ENCODE results near the gene INSR. TPM values are rescaled to one million over a fixed set of nuclear protein-coding genes. Genes with fewer than 3 reads are reported as not detected.
"Not testable (repeated sequence)": the region's sequence is repeated elsewhere in the genome, so short reads cannot be mapped to it uniquely, and the experiment has no call there.

INSR gene
- total and polyA plus RNA-seq, 2 donors (not counting 3 experiments of a cell fraction or from before 2014, with no cell fraction given) = 4.9 to 19.5 TPM

DNA sequence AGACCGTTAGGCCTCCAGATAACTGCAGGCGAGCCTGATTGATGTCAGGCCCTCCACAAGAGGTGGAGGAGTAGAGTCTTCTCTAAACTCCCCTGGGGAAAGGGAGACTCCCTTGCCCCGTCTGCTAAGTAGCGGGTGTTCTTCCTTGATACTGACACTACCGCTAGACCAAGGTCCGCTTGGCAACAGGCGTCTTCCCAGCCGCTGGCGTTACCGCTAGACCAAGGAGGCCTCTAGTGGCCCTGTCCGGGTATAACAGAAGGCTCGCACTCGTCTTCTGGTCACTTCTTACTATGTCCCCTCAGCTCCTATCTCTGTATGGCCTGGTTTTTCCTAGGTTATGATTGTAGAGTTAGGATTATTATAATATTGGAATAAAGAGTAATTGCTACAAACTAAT is 227.1 kb downstream of the INSR start:
- H3K36me3 ChIP-seq (ENCODE audit: control insufficient read depth in 2 of 2, extremely low read depth in 1 of 2, insufficient read depth in 2 of 2, low read length in 2 of 2); BruUV-seq (replicated peaks); H2AFZ ChIP-seq (ENCODE audit: low read depth, low read length); POLR2A ChIA-PET; H3K79me2 ChIP-seq (ENCODE audit: control insufficient read depth, insufficient read depth, low read length); H3K9me1 ChIP-seq (replicated peaks; ENCODE audit: control insufficient read depth, extremely low read depth, insufficient read depth, low read length); H3K4me3 ChIP-seq (replicated peaks in 1 of 3; ENCODE audit: insufficient read depth in 1 of 3, low read depth in 1 of 3, low read length in 3 of 3); H3K9me3 ChIP-seq (replicated peaks; ENCODE audit: control insufficient read depth, insufficient read depth, low read length); intact Hi-C loops (cut with micrococcal nuclease); H3K4me2 ChIP-seq (ENCODE audit: insufficient read depth, low read length); dilution Hi-C loops (cut with MboI; ENCODE audit: extremely low pct_ligation_motif_present, low sequenced_read_pairs); H3K27ac ChIP-seq (ENCODE audit: insufficient read depth, low read depth, low read length); H3K9ac ChIP-seq (replicated peaks; ENCODE audit: extremely low read depth, insufficient read depth, low read length); H4K20me1 ChIP-seq (replicated peaks; ENCODE audit: control insufficient read depth, extremely low read depth, insufficient read depth, low read length); DNase-seq (ENCODE audit: low read depth, low spot score); H3K27me3 ChIP-seq (ENCODE audit: control insufficient read depth in 2 of 2, insufficient read depth in 2 of 2, low read length in 2 of 2); H3K4me1 ChIP-seq (ENCODE audit: control insufficient read depth, extremely low read depth, insufficient read depth, low read length): not testable (repeated sequence)
- peak; percentile 77 for FAIRE-seq
- TF ChIP-seq, protein P1, sequence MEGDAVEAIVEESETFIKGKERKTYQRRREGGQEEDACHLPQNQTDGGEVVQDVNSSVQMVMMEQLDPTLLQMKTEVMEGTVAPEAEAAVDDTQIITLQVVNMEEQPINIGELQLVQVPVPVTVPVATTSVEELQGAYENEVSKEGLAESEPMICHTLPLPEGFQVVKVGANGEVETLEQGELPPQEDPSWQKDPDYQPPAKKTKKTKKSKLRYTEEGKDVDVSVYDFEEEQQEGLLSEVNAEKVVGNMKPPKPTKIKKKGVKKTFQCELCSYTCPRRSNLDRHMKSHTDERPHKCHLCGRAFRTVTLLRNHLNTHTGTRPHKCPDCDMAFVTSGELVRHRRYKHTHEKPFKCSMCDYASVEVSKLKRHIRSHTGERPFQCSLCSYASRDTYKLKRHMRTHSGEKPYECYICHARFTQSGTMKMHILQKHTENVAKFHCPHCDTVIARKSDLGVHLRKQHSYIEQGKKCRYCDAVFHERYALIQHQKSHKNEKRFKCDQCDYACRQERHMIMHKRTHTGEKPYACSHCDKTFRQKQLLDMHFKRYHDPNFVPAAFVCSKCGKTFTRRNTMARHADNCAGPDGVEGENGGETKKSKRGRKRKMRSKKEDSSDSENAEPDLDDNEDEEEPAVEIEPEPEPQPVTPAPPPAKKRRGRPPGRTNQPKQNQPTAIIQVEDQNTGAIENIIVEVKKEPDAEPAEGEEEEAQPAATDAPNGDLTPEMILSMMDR (IDR thresholded peaks at IDR 0.05; ENCODE audit: extremely low read depth in 1 of 2, insufficient read depth in 1 of 2, low read depth in 1 of 2, low read length in 2 of 2) = peak; percentile 4 to 26
- CTCF ChIA-PET = interaction anchor here (0.6 kb wide), 1 partner anchor 177 kb away, joined by 3 read pairs; no protein-coding TSS in a partner anchor

DNA sequence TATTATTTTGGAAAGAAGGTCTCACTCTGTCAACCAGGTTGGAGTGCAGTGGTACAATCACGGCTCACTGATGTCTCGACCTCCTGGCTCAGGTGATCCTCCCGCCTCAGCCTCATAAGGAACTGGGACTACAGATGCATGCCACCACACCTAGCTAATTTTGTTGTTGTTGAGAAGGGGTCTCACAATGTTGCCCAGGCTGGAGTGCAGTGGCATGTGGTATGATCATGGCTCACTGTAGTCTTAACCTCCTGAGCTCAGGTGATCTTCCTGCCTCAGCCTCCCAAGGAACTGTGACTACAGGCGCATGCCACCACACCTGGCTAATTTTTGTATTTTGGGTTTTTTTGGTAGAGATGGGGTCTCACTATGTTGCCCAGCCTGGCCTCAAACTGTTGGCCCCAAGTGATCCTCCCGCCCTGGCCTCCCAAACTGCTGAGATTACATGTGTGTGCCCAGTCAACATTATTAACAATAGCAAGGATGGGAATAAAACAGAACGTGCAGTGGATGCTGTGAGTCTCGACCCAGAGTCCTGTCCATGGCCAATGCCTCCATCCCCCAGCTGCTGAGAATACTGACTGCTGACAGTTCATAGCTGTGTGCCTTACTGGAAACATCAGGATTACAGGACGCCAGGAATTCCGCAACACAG is 230.3 kb downstream of the INSR start:
- DNase-seq (ENCODE audit: low read depth, low spot score) = no peak
- FAIRE-seq = no peak
- no peak overlapping the region for H3K27ac ChIP-seq (ENCODE audit: insufficient read depth, low read depth, low read length)
- H3K79me2 ChIP-seq (ENCODE audit: control insufficient read depth, insufficient read depth, low read length) = no peaks in the 10 kb centered on the region
- dilution Hi-C loops (cut with MboI; ENCODE audit: extremely low pct_ligation_motif_present, low sequenced_read_pairs) = no loop called here
- no peak overlapping the region for H2AFZ ChIP-seq (ENCODE audit: low read depth, low read length)
- H3K36me3 ChIP-seq (ENCODE audit: control insufficient read depth in 2 of 2, extremely low read depth in 1 of 2, insufficient read depth in 2 of 2, low read length in 2 of 2) = no peaks in the 10 kb centered on the region
- no peaks in the 10 kb centered on the region for H4K20me1 ChIP-seq (replicated peaks; ENCODE audit: control insufficient read depth, extremely low read depth, insufficient read depth, low read length)
- H3K4me1 ChIP-seq (ENCODE audit: control insufficient read depth, extremely low read depth, insufficient read depth, low read length) = no peaks in the 10 kb centered on the region
- BruUV-seq (replicated peaks) = no TSS peak
- intact Hi-C loops (cut with micrococcal nuclease) = no loop called here
- no peak overlapping the region for H3K4me2 ChIP-seq (ENCODE audit: insufficient read depth, low read length)
- no peaks in the 10 kb centered on the region for H3K9me1 ChIP-seq (replicated peaks; ENCODE audit: control insufficient read depth, extremely low read depth, insufficient read depth, low read length)
- ChIA-PET POLR2A (no interaction called here), CTCF (interaction anchor here (0.9 kb wide), 1 partner anchor 121 kb away, joined by 3 read pairs; no protein-coding TSS in a partner anchor)
- H3K27me3 ChIP-seq (ENCODE audit: control insufficient read depth in 2 of 2, insufficient read depth in 2 of 2, low read length in 2 of 2) = no peaks in the 10 kb centered on the region
- TF ChIP-seq MYC (IDR thresholded peaks at IDR 0.05; ENCODE audit: low read depth, low read length) (no peak), JUN (IDR thresholded peaks at IDR 0.05; ENCODE audit: borderline replicate concordance, insufficient read depth, insufficient read length, low read depth) (no peak), EZH2 (IDR thresholded peaks at IDR 0.05; ENCODE audit: borderline replicate concordance, low read depth, low read length, severe bottlenecking) (no peak), POLR2AphosphoS5 (IDR thresholded peaks at IDR 0.05; ENCODE audit: insufficient read depth, low read depth, low read length) (no peak), FOS (IDR thresholded peaks at IDR 0.05; ENCODE audit: borderline replicate concordance, insufficient read depth, low read length) (no peak), POLR2A (IDR thresholded peaks at IDR 0.05; ENCODE audit: low read depth, low read length) (no peak), GATA2 (IDR thresholded peaks at IDR 0.05; ENCODE audit: insufficient read depth, insufficient read length, low read depth, low read length) (no peak)
- TF ChIP-seq, protein P1 (IDR thresholded peaks at IDR 0.05; ENCODE audit: extremely low read depth in 1 of 2, insufficient read depth in 1 of 2, low read depth in 1 of 2, low read length in 2 of 2) = no peak
- TF ChIP-seq, protein P2, sequence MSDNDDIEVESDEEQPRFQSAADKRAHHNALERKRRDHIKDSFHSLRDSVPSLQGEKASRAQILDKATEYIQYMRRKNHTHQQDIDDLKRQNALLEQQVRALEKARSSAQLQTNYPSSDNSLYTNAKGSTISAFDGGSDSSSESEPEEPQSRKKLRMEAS (IDR thresholded peaks at IDR 0.05; ENCODE audit: insufficient read depth, insufficient read length) = no peak
- no peak overlapping the region for H3K9ac ChIP-seq (replicated peaks; ENCODE audit: extremely low read depth, insufficient read depth, low read length)
- H3K4me3 ChIP-seq (replicated peaks in 1 of 3; ENCODE audit: insufficient read depth in 1 of 3, low read depth in 1 of 3, low read length in 3 of 3) = no peak overlapping the region
- no peaks in the 10 kb centered on the region for H3K9me3 ChIP-seq (replicated peaks; ENCODE audit: control insufficient read depth, insufficient read depth, low read length)

Measured in endothelial cell of umbilical vein (primary cell).